Stimulated activated CD4-positive, alpha-beta T cell treated with anti-CD3 and anti-CD28 coated beads, Interleukin-2, amount 100 ng/mL, for 4 hours (primary cell): ENCODE results near the gene FAM13A.
"Not testable (repeated sequence)": the region's sequence is repeated elsewhere in the genome, so short reads cannot be mapped to it uniquely, and the experiment has no call there.

Experiments
- DNase-seq: peaks from one replicate; pipeline ENCODE4 v3.0.0-alpha.2; 2020; ENCODE audit warnings: low read depth

Gene FAM13A

DNA sequence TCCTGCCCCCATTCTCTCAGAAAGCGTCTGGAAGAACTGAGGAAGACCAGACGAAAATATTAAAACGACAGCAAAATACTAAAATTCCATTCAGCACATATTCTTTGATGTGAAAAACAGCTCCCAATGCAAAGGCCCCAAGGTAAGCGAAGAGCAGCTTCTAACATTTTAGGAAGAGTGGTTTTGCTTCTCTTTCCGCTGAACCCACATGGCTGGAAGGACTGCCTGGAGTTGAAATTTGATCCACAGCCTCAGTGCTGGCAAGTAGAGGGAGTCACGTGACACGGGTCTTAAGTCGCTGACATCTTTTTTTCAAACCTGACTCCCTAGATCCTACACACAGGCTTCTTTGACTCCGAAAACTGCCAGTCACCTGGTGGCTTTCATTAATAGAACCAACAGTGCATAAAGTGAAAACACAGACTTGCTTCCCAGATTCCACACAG is at the start of gene FAM13A:
Gene FAM13A (minus strand): TSS at position 233 of the 446 bp plus-strand sequence. CDS start 221 bp downstream, at position 12.
- no peak for DNase-seq

DNA sequence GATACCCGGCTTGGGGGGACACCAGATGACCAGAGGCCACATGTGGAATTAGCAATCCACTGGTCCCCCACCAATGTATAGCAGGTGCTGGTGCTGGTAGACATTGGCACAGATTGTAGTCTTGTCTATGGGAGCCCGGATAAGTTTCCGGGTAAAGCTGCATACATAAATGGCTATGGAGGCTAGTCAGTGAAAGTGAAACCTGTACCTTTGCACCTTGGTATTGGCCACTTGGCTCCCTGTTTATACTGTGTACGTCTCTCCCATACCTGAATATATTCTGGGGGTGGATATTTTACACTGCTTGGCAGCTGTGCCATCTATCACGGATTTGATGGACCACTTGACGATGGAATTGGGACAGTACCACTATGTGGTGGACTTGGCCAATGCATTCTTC is 48.7 kb upstream of the FAM13A start:
- no peak for DNase-seq

DNA sequence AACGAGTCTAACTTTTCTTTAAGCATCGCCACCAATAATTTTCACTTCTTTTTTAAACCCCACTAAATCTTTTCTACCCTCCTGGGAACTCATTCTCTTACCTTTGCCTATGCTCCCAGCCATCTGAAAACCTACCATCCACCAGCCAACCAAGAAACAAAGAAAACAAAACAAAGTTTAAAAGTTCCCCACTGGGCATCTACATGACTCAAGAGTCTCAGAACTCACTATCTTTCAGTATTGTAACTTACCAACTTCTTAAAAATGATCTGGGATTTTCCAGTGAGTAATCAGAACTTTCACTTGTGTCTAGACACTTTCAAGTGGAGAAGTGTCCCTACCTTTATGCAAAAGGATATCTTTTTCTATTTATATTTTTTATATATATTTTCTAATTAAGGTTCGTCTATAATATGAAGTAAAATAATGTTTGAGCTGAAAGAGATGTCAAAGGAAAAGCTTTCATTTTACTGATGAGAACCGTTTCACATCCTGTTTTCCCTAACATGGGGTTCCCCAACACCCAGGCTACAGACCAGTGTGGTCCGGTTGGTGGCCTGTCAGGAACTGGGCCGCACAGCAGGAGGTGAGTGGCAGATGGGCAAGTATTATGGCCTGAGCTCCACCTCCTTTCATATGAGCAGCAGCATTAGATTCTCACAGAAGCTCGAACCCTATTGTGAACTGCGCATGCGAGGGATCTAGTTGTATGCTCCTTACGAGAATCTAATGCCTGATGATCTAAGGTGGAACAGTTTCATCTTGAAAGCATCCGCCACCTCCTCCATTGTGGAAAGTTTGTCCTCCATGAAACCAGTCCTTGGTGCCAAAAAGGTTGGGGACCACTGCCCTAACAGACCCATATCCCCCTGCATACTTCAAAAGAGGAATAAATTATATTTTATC is 44.5 kb upstream of the FAM13A start:
- no peak for DNase-seq

DNA sequence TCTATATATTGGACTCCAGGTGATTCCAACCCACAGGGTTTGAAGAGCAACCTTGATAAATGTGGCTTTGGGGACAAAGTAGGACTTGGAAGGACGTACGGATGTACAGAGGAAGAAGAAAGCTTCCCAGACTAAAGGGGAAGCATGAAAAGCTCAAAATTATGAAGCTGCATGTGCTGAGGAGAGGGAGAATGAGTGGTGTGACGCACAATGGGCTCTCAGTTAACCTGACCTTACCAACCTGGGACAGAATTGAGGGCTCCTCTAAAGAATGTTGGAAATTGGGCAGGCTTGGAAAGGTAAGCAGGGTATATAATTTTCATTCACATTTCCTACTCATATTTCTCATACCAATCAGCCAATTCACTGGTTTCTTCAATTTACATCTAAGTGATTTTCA is 43.9 kb upstream of the FAM13A start:
- DNase-seq: no peak

DNA sequence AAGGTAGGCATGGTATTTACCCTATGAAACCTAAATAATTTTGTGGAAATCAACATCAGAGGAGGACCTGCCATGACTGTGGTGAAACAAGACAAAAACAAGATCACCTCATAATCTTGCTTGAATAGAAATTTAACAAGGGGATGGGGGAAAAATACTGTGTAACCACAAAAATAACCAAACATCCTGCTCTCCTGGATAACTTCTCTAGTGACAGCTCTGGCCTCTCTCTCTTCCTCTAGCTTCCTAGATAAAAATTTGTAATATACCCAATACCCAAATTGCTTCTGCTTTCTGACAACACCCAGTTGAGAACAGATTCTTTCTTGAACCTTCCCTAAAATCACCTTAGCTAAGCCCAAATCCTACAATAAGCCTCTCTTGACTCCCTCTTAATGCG is 42.5 kb upstream of the FAM13A start:
- no peak for DNase-seq

DNA sequence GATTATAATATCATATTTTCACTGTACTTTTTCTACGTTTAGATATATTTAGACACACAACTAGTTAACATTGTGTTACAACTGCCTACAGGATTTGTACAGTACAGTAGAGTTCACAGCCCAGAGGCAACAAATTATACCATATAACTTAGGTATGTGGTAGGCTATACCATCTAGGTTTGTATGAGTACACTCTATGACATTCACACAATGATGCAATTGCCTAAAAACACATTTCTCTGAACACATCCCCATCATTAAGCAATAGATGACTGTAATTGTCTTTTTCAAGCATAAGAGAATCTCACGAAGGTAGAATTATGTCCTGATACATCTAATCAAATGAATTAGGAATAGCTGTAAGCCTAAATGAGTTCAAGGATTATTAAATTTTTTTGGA is 42.0 kb upstream of the FAM13A start:
- DNase-seq: no peak

DNA sequence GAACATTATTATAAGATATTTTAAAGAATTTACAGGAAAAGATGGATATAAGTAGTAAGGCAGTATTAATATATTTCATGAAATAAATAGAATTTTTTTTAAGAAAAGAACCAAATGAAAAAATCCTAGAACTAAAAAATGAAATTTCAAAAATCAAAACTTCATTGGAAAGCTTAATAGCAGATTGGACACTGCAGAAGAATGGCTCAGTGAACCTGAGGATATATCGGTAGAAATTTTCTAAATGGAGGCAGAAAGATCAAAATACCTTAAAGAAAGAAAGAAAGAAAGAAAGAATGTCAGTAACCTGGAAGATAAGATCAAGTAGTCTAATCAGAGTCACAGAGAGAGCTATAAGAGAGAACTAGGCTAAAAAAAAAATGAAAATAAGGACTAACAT is 21.3 kb upstream of the FAM13A start:
- no peak for DNase-seq

DNA sequence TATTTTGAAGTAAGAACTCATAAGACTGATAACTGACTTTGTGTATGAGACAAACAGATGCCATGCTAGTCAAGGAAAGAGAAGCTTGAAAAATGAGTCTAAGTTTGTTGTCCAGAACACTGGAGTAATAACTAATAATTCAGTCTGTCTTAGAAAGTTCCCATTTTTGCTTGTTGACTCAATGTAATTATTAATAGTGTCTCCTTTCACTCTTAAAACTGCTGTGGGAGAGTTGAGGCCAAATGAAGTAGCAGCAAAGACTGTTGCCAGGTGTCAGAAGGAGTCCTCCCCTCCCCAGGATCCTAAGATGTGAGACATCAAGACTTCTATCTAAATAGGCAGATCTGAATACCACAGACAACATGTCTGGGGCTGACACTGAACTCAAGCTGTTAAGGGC is 20.8 kb upstream of the FAM13A start:
- no peak for DNase-seq

DNA sequence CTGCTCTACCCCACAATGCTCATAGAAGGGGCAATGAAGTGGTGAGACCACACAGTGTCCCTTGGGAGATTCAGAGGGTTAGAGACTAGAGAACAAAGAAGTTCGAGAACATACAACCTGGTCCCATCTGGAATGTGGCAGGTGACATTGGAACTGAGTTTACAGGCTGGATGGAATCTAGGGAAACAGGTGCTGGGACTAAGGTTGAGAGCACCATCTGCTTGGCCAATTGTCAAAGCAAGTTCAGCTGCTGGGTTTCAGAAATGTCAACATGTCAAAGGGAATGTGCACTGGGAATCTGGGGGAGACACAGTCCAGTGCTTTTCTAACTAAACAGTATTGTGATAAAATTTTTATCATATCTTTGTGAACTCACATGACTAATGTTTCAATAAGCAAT is 15.9 kb upstream of the FAM13A start:
- DNase-seq: no peak

DNA sequence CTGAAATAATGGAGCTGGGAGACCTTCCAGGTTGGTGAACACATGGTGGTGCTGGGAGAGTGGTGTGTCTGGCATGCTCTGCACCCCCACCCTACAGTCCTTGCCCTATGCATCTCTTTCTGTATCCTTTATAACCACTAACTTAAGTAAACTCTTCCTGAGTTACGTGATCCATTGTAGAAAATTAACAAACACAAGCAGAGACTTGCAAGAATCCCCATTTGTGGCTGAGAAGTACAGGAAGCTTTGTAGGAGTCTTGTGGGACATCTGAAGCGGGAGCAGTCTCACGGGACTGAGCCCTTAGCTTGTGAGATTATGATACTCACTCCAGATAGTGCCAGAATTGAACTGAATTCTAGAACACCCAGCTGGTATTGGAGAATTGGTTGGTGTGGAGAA is 14.3 kb upstream of the FAM13A start:
- no peak for DNase-seq

DNA sequence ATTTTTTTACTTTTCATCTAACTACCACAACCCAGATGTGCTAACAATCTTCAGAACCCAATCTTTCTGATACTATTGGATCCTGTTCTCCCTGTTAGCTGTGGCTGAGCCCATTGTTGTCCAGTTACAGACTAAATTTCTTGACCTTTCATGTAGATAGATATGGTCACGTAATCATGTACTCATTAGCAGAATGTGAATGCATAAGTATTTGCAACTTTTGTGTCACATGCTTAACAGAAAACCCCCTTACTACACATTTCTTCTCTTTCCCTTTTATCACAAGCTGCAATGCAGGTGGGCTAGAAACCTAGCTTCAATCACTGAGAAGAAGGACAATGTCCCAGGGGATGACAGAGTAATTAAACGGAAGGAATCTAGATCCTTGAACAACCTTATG is 13.1 kb upstream of the FAM13A start:
- no peak for DNase-seq

DNA sequence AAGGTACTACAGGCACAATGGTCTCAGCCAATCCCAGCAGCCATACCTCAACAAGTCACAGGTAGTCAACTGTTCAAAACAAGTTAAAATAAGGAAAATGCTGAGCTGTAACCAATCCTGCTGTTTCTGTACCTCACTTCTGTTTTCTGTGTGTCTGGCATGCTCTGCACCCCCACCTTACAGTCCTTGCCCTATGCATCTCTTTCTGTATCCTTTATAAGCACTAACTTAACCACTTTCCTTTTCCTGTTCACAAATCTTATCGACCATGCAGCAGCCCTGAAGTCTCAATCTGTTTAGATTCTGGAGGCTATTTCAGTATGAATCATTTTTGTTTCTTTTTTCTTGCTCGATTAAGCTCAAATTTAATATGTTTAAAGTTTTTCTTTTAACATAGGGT is 12.5 kb upstream of the FAM13A start:
- no peak for DNase-seq

DNA sequence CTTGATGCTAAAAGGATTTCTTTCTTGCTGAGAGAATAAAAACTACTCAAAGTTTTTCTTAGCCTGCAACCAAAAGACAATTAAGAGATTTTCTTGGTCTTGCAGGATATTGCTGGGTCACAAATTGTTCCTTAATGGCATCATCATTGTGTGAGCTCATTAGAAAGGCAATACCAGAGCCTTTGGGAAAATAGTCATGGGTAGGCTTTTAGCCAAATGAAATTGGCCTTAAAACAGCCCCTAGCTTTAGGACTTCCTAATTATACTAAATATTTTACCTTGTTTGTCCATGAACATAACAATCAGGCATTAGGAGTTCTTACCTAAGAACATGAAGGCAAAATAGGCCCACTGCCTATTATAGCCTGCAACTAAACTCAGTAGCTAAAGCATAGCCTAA is 10.4 kb upstream of the FAM13A start:
- DNase-seq: no peak

DNA sequence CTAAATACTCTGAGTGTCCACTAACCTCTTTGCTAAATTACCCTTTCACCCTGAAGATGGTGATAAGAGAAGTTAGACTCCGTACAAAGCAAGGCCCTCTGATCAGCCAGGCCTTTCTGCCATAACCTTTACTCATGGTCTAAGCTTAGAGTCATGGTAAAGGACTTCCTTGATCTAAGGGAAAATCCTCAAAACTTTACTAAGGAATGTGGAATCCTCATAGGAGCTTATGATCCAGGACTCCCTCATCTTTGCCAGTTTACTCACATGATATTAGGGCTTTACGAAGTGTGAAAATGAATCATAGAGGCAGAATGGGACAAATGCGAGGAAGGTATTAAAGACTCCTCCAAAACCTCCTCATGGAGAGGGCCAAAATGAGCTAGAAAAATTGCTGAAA is 7.9 kb upstream of the FAM13A start:
- DNase-seq: no peak

DNA sequence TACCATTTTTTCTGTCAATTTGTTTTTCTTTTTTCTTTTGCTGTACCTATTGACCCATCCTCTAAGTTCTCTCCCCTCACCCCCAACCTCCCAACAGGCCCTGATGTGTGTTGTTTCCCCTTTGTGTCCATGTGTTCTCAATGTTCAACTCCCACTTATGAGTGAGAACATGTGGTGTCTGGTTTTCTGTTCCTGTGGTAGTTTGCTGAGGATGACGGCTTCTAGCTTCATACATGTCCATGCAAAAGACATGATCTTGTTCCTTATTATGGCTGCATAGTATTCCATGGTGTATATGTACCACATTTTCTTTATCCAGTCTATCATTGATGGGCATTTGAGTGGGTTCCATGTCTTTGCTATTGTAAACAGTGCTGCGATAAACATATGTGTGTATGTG is 859 bp upstream of the FAM13A start:
- DNase-seq: not testable (repeated sequence)

DNA sequence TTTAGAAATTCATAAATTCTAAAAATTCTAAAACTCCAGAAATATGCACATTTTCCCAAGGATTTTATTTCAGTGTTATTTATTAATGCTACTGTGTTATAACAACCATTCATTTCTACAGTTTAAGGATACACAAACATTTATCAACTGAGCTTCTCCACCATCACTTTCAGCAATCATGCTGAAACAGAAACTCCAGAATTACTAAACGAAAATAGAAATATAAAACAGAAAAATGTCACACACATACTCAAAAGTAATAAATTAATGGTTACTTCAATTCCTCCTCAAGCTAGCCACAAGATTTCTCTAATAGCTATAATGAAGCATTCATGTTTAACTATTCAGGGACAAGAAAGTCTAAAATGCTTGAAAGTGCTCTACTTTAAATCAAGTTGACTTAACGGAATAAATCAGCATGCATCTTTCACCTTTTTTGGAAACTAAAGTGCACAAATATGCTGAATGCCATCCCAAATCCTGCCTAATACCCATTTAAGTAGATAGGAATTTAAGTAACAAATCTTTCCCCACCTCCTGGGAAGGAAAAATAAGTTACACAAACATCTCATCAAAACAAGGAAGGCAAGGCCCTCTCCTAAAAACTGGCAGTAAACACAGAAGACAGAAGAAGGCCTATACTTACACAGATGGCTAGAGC is 563 bp downstream of the FAM13A start:
- no peak for DNase-seq

DNA sequence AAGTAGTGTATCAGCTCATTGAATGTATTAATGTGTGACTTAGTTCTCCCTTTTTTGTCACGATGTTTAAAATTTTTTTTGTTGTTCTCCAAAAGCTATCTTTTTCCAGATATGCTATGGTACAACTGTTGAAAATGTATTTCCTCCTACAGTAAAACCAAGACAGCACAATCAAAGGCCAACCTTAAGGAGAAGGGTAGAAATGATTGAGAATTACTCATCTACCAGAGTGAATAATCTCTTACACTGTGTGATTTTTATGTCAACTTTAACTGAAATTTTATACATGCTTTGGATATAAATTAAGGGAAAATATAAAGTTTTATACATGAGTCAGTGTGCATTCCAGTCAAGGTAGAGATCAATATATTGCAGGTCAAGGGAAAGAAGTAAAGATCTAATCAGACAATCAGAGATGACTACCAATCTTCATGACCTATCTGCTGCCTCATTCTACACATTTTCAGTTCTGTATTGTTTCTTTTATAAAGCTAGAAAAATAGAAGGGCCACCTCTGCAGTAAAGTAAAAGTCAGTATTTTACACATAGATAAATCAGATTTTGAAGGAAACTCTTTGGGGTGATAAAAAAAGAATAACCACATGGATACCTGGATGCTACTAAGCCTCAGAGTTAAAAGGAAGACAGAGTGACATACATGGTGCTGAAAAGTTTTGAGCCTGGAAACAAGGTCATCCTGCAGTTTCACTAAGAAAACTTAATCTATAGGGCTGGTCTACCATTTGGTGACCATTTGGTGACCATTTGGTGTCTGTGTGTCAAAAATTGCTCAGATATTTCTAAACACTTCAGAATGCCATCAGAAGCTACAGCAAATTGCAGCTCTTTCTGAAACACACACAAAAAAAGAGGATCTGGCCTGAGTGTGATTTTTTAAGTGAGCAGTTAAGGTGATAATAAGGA is 1.6 kb downstream of the FAM13A start:
- DNase-seq: no peak

DNA sequence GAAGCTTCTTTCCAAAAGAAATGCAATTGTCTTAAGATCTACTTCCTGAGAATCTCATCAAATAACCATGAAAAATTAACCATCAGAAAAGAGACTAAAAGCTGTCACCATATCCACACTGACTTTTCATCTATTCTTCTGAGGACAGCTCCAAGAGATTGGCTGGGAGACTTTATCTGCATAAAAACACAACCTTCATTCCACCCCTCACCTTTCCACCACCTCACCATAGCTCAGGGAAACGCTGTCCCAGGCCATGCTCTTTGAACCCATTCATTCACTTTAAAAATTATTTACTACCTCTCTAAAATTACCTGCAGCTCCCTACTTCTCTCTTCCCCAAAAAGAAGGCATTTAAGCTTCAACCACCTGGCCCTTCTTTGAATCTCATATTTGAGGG is 2.4 kb downstream of the FAM13A start:
- no peak for DNase-seq

DNA sequence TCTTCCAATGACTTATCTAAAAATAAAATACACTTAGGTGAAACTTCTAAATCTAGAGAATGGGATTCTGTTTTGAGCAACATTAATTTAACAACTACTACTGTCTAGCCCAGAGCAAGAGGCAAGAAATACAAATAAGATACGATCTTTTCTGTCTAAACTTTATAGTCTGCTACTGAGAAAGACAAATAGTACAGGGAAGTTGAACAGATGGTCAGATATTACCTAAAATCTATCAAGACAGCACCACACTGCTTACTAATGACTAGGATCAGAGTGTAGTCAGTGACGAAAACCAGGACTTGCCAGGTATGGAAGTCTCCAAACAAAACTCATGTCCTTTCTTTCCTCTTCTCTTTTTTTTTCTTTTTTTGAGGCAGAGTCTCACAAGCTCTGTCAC is 7.1 kb downstream of the FAM13A start:
- DNase-seq: no peak

DNA sequence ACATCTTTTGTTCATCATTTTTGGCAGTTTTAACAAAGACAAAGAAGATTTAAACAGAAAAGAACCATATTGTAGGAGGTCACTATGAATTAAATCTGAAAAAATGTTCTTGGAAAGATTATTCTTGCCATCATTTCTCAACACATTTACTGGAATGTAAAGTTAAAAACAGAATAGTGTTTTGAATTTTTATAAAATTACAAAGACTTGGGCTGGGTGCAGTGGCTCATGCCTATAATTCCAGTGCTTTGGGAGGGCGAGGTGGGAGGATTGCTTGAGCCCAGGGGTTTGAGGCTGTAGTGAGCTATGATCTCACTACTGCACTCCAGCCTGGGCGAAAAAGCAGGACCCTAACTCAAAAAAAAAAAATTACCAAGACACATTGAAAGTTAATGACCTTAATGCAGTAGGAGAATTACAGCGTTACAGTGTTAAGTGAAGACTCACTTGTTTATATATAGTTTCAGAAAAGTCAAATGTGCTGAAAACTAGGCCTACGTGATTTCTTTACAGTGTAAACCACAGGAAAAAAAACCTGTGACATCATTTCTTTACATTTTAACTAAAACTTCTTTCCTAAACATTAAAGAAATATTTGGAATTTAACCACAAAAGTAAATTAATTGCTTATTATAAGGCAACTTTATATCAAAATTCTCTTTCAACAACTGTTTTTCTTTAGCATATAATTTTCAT is 7.9 kb downstream of the FAM13A start:
- no peak for DNase-seq

DNA sequence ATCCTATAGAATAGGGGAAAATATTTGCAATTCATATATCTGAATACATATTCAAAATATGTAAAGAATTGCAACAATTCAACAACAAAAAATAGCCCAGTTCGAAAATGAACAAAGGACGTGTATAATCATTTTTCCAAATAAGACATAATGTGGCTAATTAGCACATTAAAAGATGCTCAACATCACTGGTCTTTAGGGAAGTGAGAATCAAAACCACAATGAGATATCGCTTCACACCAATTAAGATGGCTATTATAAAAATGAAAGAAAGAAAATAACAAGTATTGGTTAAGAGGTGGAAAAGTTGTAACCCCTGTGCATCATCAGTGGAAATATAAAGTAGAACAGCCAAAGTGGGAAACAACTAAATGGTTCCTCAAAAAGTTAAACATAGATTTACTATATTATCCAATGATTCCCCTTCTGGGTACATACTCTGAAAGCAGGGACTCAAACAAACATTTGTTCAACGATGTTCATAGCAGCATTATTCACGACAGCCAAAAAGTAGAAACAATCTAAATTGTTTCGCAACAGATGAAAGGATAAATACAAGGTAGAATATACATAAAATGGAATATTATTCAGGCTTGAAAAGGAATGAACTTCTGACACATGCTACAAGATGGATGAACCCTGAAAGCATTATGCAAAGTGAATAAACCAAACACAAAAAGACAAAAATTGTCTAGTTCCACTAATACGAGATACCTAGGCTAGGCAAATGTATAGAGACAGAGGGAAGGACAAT is 12.7 kb downstream of the FAM13A start:
- DNase-seq: no peak
